Mammary epithelial cell (primary cell): ENCODE results near the gene GID8.

Experiments
- EZH2 ChIP-seq: IDR thresholded peaks from 2 replicates; pipeline ENCODE4 v1.6.1; 2012; ENCODE audit warnings: low read length, inconsistent platforms, borderline replicate concordance
- TF ChIP-seq, protein P1 (sequence below), 2 donors: IDR thresholded peaks in 1 of 2; conservative IDR thresholded peaks in 1 of 2; 2 replicates each; pipeline ENCODE4 v1.5.1; 2011 to 2012; ENCODE audit warnings: inconsistent platforms in 2 of 2, low read length in 2 of 2, mild to moderate bottlenecking in 2 of 2, control low read depth in 1 of 2, low read depth in 1 of 2; ENCODE audit not compliant: insufficient read depth in 1 of 2; ENCODE audit errors: extremely low read depth in 1 of 2

DNA sequence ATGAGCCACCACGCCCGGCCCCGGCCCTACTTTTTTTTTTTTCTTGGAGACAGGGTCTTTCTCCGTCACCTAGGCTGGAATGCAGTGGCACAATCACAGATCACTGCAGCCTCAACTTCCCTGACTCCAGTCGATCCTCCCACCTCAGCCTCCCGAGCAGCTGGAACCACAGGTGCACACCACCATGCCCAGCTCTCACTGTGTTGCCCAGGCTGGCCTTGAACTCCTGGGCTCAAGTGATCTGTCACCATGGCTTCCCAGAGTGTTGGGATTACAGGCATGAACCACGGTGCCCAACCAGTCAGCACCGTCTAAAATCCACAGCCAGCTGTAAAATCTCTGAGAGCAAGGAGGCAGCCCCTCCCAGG lies 32.0 kb downstream of the GID8 start:
- TF ChIP-seq, protein P1, sequence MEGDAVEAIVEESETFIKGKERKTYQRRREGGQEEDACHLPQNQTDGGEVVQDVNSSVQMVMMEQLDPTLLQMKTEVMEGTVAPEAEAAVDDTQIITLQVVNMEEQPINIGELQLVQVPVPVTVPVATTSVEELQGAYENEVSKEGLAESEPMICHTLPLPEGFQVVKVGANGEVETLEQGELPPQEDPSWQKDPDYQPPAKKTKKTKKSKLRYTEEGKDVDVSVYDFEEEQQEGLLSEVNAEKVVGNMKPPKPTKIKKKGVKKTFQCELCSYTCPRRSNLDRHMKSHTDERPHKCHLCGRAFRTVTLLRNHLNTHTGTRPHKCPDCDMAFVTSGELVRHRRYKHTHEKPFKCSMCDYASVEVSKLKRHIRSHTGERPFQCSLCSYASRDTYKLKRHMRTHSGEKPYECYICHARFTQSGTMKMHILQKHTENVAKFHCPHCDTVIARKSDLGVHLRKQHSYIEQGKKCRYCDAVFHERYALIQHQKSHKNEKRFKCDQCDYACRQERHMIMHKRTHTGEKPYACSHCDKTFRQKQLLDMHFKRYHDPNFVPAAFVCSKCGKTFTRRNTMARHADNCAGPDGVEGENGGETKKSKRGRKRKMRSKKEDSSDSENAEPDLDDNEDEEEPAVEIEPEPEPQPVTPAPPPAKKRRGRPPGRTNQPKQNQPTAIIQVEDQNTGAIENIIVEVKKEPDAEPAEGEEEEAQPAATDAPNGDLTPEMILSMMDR (conservative IDR thresholded peaks at IDR 0.05 in 1 of 2, IDR thresholded peaks at IDR 0.05 in 1 of 2; ENCODE audit: extremely low read depth in 1 of 2, insufficient read depth in 1 of 2, low read depth in 1 of 2, low read length in 2 of 2): no peak
- no peak for TF ChIP-seq EZH2
